ENCODE data around the gene TMEM178B. TPM values are rescaled to one million over a fixed set of nuclear protein-coding genes. Genes with fewer than 3 reads are reported as not detected.

The TMEM178B gene
- total and polyA plus RNA-seq, 9 donors: 0.40 to 1.1 (median 0.58) TPM

DNA sequence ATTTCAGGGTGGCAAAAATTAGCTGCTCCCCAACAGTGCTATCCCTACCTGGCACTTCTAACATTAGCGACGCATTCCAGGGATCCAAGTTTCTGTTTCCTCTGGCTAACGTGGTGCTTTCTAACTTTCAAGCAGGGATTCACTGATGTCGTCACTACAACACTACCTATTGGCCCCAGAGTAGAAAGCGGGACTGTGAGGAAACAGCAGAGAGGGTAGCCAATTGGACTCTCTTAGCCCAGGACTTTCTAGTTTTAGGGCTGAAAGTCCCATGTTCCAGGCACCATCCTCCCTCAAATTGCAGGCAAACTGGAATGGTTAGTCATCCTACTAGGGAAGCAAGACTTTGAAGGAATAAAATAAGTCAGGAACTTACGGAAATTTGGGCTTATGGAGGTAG, 388.1 kb downstream of the TMEM178B start:
- Histone ChIP-seq H3K27ac (ENCODE audit: low read length) (no peak overlapping the region), H3K9me3 (replicated peaks; ENCODE audit: control insufficient read depth, low read depth, low read length) (no peaks in the 10 kb centered on the region), H3K27me3 (ENCODE audit: control insufficient read depth, insufficient read depth, low read length) (no peaks in the 10 kb centered on the region), H3K4me1 (ENCODE audit: control insufficient read depth, insufficient read depth, low read length) (peaks cover 4% of the 10 kb centered on the region), H3K4me3 (ENCODE audit: low read length) (no peak overlapping the region), H3K36me3 (ENCODE audit: control insufficient read depth, insufficient read depth, low read length) (no peaks in the 10 kb centered on the region)
- DNase-seq: no peak
- WGBS (ENCODE audit: insufficient coverage): 100% methylated on average over 2 of the region's 6 CpGs

GRCh38 chr7:141462958-141463357, 389.1 kb downstream of the TMEM178B start:
- 45% methylated on average over 2 of the region's 4 CpGs for WGBS (ENCODE audit: insufficient coverage)
- no peaks in the 10 kb centered on the region for H3K27me3 ChIP-seq (ENCODE audit: control insufficient read depth, insufficient read depth, low read length)
- H3K9me3 ChIP-seq (replicated peaks; ENCODE audit: control insufficient read depth, low read depth, low read length): no peaks in the 10 kb centered on the region
- no peak for DNase-seq
- H3K36me3 ChIP-seq (ENCODE audit: control insufficient read depth, insufficient read depth, low read length): no peaks in the 10 kb centered on the region
- H3K4me1 ChIP-seq (ENCODE audit: control insufficient read depth, insufficient read depth, low read length): peaks cover 4% of the 10 kb centered on the region
- H3K4me3 ChIP-seq (ENCODE audit: low read length): no peak overlapping the region
- H3K27ac ChIP-seq (ENCODE audit: low read length): no peak overlapping the region

DNA sequence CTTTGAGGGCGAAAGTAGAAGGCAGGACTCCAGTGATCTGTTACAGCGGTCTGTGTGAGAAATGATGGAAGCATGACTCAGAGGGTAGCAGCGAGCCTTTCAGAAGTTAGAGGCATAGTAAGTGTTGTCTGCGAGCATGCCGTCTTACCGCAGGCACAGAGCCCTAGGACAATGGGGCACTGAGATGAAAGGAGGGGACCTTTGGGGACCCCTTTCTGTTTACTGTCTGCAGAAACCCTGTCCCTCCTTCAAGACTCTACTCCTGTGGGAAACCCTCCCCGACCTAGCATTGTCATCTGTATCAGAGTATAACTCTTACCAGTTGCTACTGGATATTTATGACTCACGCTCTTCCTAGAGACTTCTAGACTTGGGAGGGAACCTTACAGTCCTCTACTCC, 390.1 kb downstream of the TMEM178B start:
- WGBS (ENCODE audit: insufficient coverage): 92% methylated on average over 3 of the region's 8 CpGs
- peaks cover 4% of the 10 kb centered on the region for H3K4me1 ChIP-seq (ENCODE audit: control insufficient read depth, insufficient read depth, low read length)
- no peak overlapping the region for H3K4me3 ChIP-seq (ENCODE audit: low read length)

GRCh38 chr7:141464551-141464950, 390.7 kb downstream of the TMEM178B start:
- Histone ChIP-seq H3K4me1 (ENCODE audit: control insufficient read depth, insufficient read depth, low read length) (peaks cover 4% of the 10 kb centered on the region), H3K27ac (ENCODE audit: low read length) (no peak overlapping the region), H3K9me3 (replicated peaks; ENCODE audit: control insufficient read depth, low read depth, low read length) (no peaks in the 10 kb centered on the region), H3K36me3 (ENCODE audit: control insufficient read depth, insufficient read depth, low read length) (no peaks in the 10 kb centered on the region), H3K27me3 (ENCODE audit: control insufficient read depth, insufficient read depth, low read length) (no peaks in the 10 kb centered on the region), H3K4me3 (ENCODE audit: low read length) (no peak overlapping the region)
- WGBS (ENCODE audit: insufficient coverage): 86% methylated on average over 1 of the region's 2 CpGs
- no peak for DNase-seq

More for the DNA sequence above, 390.1 kb downstream of the TMEM178B start:
- no peaks in the 10 kb centered on the region for H3K9me3 ChIP-seq (replicated peaks; ENCODE audit: control insufficient read depth, low read depth, low read length)
- no peaks in the 10 kb centered on the region for H3K27me3 ChIP-seq (ENCODE audit: control insufficient read depth, insufficient read depth, low read length)
- DNase-seq: no peak
- H3K27ac ChIP-seq (ENCODE audit: low read length): no peak overlapping the region
- H3K36me3 ChIP-seq (ENCODE audit: control insufficient read depth, insufficient read depth, low read length): no peaks in the 10 kb centered on the region

DNA sequence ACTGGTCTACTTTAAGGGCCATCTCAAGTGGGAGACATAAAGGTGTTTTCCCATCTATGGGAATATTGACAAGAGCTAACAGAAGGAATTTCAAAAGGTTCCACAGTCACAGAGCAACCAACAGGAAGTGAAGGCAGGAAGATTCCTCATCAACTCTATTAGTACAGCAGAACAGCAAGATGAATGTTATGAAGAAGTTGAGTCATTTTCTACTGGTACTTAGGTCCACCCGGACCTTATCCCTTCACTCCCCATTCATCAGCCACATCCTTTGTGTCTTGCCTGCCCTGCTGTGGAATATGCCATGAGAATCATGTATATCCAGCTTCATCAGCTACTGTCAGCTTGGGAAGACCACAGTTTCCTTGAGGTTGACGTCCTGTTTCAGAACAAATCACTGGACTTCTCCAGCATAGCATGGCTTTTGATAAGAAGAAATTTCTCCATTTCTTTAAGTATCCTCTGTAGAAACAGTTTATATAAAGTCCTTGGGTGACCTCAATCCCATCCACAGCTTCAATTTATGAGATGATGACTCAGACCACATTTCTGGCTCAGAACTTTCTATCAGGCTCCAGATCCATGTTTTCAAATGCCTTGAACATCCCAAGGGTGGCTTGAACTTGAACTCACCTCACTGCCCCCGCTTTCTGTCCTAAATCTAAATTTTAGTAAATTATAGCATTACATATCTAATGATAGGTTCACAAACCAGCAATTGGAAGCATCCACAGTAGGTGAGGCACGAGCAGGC, 392.5 kb downstream of the TMEM178B start:
- Histone ChIP-seq H3K27ac (ENCODE audit: low read length) (no peak overlapping the region), H3K36me3 (ENCODE audit: control insufficient read depth, insufficient read depth, low read length) (no peaks in the 10 kb centered on the region), H3K27me3 (ENCODE audit: control insufficient read depth, insufficient read depth, low read length) (no peaks in the 10 kb centered on the region), H3K9me3 (replicated peaks; ENCODE audit: control insufficient read depth, low read depth, low read length) (no peaks in the 10 kb centered on the region), H3K4me3 (ENCODE audit: low read length) (no peak overlapping the region), H3K4me1 (ENCODE audit: control insufficient read depth, insufficient read depth, low read length) (no peaks in the 10 kb centered on the region)
- no CpG with 5 or more reads among the region's 4 CpGs for WGBS (ENCODE audit: insufficient coverage)
- peak; percentile 49 for DNase-seq

- Histone ChIP-seq H3K4me3 (ENCODE audit: low read length) (no peak overlapping the region), H3K36me3 (ENCODE audit: control insufficient read depth, insufficient read depth, low read length) (no peaks in the 10 kb centered on the region), H3K27me3 (ENCODE audit: control insufficient read depth, insufficient read depth, low read length) (no peaks in the 10 kb centered on the region), H3K27ac (ENCODE audit: low read length) (no peak overlapping the region), H3K4me1 (ENCODE audit: control insufficient read depth, insufficient read depth, low read length) (no peaks in the 10 kb centered on the region), H3K9me3 (replicated peaks; ENCODE audit: control insufficient read depth, low read depth, low read length) (no peaks in the 10 kb centered on the region)
- DNase-seq: no peak
- 76% methylated on average over 3 of the region's 5 CpGs for WGBS (ENCODE audit: insufficient coverage)
Measured at GRCh38 chr7:141468341-141468740, 394.5 kb downstream of the TMEM178B start.

DNA sequence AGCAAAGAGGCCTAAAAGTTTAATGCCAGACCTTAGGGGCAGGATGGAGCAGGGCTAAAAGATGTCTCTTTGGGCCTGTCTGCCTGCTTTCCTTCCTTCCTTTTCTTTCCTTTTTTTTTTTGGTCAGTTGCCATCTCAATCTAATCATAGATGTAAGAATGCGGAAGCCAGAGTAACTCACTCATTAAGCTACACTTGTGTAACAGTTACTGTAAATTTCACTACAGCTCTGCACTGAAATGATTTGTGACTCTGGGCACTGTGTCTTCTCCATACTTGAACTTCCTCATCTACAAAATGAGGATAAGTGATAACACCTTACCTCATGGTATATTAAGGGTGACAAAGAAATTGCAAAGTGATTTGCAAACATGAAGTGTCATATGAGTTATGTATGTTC, 401.8 kb downstream of the TMEM178B start:
- Histone ChIP-seq H3K36me3 (ENCODE audit: control insufficient read depth, insufficient read depth, low read length) (no peaks in the 10 kb centered on the region), H3K27me3 (ENCODE audit: control insufficient read depth, insufficient read depth, low read length) (no peaks in the 10 kb centered on the region), H3K4me3 (ENCODE audit: low read length) (no peak overlapping the region), H3K9me3 (replicated peaks; ENCODE audit: control insufficient read depth, low read depth, low read length) (no peaks in the 10 kb centered on the region), H3K4me1 (ENCODE audit: control insufficient read depth, insufficient read depth, low read length) (no peaks in the 10 kb centered on the region), H3K27ac (ENCODE audit: low read length) (no peak overlapping the region)
- DNase-seq: no peak
- no CpG with 5 or more reads among the region's 1 CpG for WGBS (ENCODE audit: insufficient coverage)

DNA sequence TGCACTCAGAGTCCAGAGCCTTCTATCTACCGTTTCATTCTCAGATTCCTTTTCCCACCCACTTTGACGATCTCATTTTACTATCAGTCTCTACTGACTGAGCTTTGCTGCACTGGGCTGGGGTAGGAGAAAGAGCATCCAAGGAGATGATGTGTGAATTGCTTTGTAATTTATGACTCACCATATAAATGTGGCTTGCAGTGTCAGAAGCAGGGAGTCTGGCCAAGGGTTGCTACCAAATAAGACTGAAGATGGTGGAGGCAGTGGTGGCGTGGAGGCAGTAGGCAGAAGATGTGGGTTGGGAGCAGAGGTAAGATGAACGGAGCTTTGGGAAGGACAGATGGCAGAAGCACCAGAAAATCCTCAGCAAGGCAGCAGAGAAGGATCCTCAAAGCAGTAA, 404.0 kb downstream of the TMEM178B start:
- Histone ChIP-seq H3K36me3 (ENCODE audit: control insufficient read depth, insufficient read depth, low read length) (no peaks in the 10 kb centered on the region), H3K27me3 (ENCODE audit: control insufficient read depth, insufficient read depth, low read length) (no peaks in the 10 kb centered on the region), H3K4me3 (ENCODE audit: low read length) (no peak overlapping the region), H3K9me3 (replicated peaks; ENCODE audit: control insufficient read depth, low read depth, low read length) (no peaks in the 10 kb centered on the region), H3K4me1 (ENCODE audit: control insufficient read depth, insufficient read depth, low read length) (no peaks in the 10 kb centered on the region), H3K27ac (ENCODE audit: low read length) (no peak overlapping the region)
- 92% methylated on average over 2 of the region's 4 CpGs for whole genome bisulfite sequencing (ENCODE audit: insufficient coverage)
- no peak for DNase-seq

DNA sequence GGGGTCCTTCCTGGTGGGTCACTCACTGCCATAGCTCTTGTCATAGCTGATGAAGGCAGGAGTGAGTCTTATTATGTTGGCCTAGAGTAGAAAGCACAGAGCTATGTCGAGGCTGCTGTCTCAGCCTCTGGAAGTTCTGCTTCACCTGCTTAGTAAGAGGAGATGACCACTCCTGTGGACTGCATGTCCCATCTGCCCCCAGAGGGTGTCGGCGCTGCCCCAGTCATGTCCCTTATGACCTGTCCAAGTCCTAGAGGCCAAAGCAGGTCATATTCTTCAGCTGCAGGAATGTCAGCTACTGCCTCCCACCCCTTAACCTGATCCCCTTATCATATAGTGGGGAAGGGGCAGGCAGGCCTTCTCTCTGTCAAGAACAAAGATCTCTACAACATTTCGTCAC, 405.0 kb downstream of the TMEM178B start:
- H3K4me1 ChIP-seq (ENCODE audit: control insufficient read depth, insufficient read depth, low read length): no peaks in the 10 kb centered on the region
- 100% methylated on average over 2 of the region's 4 CpGs for WGBS (ENCODE audit: insufficient coverage)
- no peaks in the 10 kb centered on the region for H3K27me3 ChIP-seq (ENCODE audit: control insufficient read depth, insufficient read depth, low read length)
- H3K4me3 ChIP-seq (ENCODE audit: low read length): no peak overlapping the region
- no peak overlapping the region for H3K27ac ChIP-seq (ENCODE audit: low read length)
- no peaks in the 10 kb centered on the region for H3K36me3 ChIP-seq (ENCODE audit: control insufficient read depth, insufficient read depth, low read length)
- DNase-seq: no peak
- H3K9me3 ChIP-seq (replicated peaks; ENCODE audit: control insufficient read depth, low read depth, low read length): no peaks in the 10 kb centered on the region

- DNase-seq: no peak
- 73% methylated on average over 6 of the region's 9 CpGs for WGBS (ENCODE audit: insufficient coverage)
- H3K27ac ChIP-seq (ENCODE audit: low read length): no peak overlapping the region
Measured at GRCh38 chr7:141480953-141481352, 407.1 kb downstream of the TMEM178B start.

GRCh38 chr7:141481971-141482370, 408.1 kb downstream of the TMEM178B start:
- Histone ChIP-seq H3K4me3 (ENCODE audit: low read length) (no peak overlapping the region), H3K4me1 (ENCODE audit: control insufficient read depth, insufficient read depth, low read length) (no peaks in the 10 kb centered on the region), H3K36me3 (ENCODE audit: control insufficient read depth, insufficient read depth, low read length) (no peaks in the 10 kb centered on the region), H3K9me3 (replicated peaks; ENCODE audit: control insufficient read depth, low read depth, low read length) (no peaks in the 10 kb centered on the region), H3K27me3 (ENCODE audit: control insufficient read depth, insufficient read depth, low read length) (no peaks in the 10 kb centered on the region), H3K27ac (ENCODE audit: low read length) (no peak overlapping the region)
- WGBS (ENCODE audit: insufficient coverage): 79% methylated on average over 3 of the region's 5 CpGs
- no peak for DNase-seq

More at GRCh38 chr7:141480953-141481352, 407.1 kb downstream of the TMEM178B start:
- no peaks in the 10 kb centered on the region for H3K9me3 ChIP-seq (replicated peaks; ENCODE audit: control insufficient read depth, low read depth, low read length)
- H3K27me3 ChIP-seq (ENCODE audit: control insufficient read depth, insufficient read depth, low read length): no peaks in the 10 kb centered on the region
- no peaks in the 10 kb centered on the region for H3K36me3 ChIP-seq (ENCODE audit: control insufficient read depth, insufficient read depth, low read length)
- no peak overlapping the region for H3K4me3 ChIP-seq (ENCODE audit: low read length)
- no peaks in the 10 kb centered on the region for H3K4me1 ChIP-seq (ENCODE audit: control insufficient read depth, insufficient read depth, low read length)
